ENCODE results near the gene CA10.

Gene CA10

DNA sequence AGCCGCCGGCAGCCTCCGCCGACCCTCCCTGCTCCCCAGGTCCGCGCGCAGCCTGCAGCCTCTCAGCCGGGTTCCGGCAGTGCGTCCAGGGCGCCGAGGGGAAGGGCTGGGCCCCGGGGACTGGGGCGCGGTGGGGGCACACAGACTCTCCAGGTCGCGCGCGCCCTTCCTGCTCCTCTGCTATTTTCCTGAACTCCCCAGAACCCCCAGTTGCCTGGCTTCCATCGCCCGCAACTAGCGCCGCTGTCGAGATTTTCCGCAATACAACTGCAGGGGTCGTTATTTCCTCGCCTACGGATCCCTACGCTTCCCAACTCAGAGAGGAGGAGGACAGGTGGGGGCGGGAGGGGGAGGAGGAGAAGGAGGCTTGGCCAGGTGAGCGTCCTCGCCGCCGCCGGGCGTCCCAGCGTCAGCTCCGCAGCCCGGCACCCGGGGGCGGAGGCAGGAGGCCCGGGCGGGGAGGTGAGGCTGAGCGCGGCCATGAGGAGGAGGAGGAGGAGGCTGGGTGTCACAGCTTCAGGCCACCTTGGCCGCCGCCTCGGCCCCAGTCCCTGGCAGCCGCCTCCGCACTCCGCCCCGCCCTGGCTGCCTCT is at the start of gene CA10:
TSS of gene CA10 (minus strand) at position 265 of the 593 bp plus-strand sequence.
- DNase-seq = no peak

DNA sequence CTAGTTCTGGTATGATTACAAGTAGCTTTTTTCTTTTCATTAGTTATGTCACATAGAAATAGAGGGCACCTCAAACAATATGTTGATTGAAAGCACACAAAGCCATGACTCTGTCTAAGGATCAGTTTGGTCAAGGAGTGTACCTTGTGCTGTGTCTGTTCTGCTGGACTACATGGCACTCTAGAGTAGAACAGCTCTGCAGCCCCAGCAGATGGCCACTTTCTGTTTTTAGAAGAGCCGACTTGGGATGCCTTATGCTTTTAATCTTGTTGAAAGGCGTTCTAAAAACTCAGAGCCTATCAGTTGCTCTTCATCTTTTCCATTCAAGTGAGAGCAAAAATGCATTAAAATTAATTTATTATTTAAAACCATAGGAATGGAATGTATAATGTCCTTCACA is 49.3 kb upstream of the CA10 start:
- no peak for DNase-seq

DNA sequence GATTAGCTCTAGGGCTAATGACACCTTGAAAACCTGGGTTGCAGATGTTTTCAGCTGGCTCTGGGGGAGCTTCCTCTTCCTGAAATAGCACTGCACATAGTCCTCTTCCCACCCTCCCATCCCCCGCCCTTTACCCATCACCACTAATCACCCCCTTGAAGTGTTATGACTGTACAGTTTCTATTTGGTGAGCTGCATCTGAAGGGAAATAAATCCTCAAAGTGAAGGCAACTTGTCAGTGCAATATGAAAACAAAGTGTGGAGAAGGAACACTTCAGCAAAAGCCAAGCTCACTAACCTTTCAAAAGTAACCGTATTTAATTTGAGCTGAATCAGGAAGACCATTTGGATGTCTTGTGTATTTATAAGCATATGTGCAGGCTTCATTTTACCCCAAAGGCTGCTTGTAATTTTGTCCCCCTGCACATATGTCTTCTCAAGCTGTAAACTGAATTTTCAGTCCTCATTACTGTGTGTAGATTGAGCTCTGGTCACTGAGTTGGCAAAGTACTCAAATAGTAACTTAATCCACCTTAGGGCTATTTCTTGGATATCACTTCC is 44.1 kb upstream of the CA10 start:
- DNase-seq = no peak

DNA sequence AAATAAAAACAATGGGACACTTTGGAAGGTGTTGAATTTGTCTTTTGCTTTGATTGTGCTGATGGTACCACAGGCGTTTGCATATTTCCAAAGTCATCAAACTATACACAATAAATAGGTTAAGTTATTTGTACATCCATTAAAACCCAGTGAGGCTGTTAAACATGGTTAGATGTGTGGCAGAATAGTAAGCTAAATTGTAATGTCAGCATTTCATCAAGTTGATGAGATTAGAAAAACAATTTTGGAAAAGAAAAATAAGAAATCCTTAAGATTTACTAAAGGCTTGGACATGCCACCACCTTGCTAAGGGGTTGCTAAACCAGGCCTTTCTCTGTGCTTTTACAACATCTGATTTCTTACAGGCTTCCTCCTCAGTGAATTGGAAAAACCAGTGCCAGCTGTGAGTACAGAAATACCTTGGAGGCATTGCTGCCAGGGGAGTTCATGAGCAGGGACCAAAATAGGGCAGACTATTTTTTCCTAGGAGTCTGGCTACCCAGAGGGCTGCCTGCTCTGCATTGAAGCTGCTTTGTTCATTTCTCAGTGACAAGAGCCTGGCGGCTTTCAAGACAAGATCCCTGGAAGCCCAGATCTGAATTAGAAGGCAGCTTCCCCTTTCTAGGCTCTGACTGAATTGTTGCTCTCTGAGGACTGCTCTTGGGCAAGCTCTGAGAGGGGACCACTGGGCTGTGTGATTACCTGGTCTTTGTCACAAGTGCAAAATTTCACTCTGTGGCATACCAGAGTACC is 43.4 kb upstream of the CA10 start:
- no peak for DNase-seq

DNA sequence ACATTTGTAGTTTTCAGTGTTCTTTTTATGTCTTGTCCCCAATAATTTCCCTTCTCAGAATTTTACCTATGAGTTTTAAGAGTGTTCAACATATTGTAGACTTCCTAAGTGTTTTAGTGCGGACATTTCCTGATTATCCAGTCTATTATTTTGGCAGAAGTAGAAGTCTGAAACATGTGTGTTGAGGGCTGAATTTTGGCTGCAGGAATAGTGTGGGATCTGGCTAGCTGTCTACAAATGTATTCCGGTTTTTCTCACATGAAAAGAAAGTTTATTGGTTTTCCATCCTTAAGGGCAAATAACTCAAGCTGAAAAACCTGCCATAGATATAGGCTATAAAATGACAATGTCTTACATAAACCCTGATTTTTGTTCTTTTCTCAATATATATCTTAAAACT is 33.0 kb upstream of the CA10 start:
- no peak for DNase-seq

DNA sequence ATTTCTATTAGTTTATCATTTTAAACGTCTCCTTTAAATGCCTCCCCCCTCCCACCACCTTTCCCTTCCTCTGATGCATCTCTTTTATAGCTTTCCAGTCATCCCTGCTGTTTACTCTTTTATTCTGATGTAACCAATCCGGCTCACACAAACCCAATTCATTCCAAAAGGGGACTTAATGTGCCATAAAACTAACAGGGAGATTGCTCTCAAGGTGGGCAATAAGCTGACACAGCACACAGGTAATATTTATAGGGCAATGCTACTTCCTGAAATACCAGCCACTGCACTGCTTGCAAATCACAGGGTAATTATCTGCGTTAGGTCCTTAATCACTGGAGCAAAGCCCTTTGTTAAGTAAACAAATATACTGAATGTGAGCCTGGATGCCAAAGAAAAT is 23.3 kb upstream of the CA10 start:
- no peak for DNase-seq

DNA sequence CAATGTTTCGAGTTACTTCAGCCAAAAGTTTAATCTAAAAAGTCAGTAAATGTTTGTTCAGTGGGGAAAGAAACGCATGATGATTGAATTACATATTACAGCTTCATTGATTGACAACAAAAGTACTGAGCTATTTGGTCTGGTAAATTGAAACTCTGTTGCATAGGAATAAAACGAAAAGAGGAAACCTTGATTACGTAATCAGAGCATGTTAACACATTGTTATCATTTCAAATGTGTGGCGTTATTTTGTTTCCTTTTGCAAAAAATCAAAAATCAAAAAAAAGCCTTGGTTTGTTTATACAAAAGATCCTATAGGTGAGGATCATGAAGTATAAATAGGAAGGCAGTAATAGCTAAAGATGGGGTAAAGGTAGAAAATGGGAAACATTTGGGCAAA is 19.5 kb upstream of the CA10 start:
- no peak for DNase-seq

DNA sequence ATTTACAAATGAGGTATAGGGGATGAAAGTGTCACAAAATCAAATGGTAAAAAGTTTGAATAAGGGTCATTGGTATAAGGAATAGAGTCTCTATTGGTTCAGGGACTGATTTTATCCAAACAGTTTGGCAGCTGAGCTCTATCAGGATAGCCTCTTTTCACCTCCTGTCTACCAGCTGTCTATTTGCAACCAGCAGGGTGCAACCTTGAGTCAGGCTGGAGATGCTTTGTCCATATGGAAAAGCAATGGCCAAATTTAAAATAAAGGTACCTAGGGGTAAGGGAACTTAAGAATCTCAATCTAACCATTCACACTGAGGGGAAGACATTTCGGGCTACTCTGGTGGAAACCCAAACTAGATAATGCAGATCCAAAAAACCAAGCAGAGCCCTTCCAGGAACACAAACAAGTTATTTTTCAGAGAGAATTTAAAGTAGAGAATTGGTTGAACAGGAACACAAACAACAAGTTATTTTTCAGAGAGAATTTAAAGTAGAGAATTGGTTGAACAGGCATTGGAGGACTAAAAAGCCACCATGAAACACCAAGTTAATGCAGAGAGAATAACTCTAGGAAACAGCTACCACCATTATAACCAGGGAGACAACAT is 12.6 kb upstream of the CA10 start:
- no peak for DNase-seq

DNA sequence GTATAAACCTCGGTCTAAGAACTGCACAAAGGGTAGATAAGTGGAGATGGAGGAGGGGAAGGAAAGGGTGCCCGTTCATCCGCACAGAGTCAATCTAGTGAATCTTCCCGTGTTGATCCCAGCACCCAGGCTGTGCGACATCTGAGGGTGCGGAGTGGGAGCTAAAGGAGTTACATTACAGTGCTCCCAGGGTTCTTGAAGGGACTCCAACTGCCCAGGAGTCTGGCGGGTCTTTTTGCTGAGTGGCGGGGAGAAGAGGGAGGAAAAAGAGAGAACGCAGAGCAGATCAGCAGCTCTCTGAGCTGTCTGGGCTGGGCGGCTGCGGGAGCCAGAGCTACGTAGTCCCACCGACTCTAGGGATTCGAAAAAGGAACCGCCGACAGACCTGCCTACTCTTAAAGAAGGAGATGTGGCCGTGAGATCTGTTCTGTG is 1.6 kb upstream of the CA10 start:
- DNase-seq = no peak

DNA sequence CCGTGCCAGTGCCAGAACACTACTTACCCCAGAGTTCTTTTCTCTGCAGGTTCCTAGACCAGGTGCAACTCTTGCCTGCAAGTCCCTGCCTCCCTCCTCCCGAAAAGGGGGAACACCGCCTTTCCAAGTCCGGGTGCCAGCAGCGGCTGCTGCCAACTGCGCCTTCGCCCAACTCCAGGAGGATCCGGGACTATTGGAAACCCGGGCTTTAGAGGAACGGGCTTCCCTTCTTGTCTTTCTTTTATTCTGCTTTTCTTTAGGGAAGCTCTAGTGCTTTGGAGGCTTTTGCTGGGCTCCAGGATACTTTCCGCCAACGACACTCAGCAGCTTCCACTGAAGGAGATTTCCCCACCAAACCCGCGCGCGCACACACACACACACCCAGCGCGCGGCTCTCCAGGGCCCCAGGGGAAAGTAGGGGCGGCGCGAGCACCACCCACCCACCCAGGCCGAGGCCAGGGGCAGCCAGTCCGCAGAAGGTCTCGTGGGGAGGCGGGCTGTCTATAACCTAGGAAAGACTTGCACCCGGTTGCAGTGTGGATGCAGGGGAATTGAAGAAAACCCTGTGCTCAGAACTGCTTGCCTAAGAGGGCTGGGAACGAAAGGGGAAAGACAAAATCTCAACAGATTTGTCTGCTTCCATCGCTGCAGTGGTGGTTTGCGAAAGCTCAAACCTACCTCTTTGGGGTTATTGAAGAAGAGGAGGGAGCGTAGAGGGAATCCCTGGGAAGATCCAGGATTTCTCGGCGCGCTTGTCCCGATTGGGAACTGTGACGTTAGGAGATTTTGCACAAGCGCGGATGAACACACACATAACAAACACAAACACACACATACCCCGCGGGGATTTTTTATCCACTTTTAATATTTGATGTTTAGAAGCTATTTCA is 977 bp upstream of the CA10 start:
- DNase-seq = no peak

DNA sequence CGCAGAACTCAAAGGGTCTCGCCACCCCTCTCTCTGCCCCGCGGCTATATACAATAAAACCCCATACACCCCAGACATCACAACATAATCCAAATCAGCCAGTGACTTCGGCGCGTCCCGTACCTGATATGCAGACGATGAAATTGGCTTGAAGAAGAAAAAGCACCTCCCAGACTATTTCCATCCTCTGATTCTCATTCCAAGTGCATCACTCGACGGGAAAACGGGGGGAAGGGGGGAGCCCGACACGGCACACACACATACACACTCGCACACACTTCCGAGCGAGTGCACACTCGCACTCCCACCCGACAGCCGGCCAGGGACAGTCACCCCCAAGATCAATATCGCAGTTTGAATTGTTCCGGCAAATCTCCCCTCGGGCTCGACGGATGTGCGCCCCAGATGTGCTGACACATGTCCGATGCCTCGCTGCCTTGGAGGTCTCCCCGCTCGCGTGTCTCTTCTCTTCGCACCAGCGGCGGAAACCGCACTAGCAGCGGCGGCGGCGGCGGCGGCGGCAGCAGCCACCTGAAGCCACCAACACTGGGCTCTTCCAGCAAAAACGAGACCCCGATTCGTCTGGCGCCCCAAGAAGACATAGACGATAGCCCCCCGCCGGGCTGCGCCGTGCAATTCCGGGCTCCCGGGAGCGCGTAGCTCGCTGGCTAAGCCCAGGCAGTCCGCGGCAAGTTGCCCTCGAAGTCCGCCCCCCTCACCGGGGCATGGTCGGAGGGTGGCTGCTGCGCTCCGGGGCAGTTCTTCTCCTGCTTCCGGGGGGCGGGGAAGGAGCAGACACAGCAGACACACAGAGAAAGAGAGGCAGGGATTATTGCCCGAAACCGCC is 688 bp downstream of the CA10 start:
- DNase-seq = no peak

DNA sequence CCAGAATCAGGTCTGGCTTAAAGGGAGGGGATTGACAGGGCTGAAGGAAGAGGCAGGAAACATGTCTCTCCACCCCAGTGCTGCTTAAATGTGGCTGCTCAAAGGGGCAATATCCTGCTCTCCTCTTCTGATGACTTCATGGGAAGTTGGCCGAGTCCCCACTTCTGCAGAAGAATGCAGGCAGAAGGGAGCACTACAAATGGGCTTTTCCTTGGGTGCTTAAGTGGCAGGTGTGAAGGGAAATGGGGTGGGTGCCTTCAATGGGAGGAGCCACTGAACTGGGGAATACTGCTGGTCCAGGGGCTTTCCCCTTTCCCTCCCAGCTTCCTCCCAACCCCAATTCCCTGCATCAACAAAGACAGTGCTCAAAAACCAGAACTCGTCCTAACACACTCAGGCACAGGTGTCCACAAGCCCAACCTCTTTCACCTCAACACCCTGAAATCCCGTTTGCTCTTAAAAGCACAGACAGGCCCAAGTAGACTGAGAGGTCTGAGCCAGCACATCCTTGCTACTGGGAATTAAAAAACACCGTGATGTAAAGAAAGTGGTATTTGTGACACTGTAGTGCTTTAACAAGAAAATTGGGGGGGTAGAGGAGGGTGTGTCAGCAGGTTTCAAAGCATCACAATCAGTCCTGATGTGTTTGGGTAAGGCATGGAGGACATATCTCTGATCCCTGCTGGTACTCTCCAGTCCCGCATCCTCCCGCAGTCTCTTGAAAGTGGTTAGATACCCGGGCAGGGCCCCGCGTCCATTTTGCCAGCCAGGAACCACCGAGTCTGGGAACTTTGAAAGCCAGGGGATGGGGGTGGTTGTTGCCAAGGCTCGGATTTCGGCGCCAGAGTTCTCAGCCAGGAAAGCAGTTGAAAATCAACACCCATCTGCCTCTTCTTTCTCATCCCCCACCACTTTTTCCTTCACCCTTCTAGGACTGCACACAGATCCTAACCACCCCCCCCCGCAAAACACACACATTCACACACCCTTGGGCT is 1.6 kb downstream of the CA10 start:
- DNase-seq = no peak

DNA sequence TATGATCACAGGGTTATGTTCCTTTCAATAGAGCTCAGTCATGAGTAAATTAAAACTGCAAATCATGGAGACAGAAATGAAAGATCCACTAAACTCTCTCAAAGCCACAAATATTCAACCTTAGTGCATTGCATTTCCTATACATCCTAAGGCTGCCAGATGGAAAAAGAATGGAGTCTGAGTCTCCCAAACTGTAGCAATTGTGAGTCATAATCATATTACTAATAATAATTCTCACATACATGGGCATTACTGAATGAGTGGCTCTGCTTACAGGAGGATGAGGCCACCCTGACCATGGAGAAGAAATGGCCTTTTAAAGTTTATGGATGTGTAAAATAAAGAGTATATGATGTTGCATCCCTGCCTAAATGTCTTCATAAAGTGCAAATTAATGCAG is 3.2 kb downstream of the CA10 start:
- DNase-seq = no peak

DNA sequence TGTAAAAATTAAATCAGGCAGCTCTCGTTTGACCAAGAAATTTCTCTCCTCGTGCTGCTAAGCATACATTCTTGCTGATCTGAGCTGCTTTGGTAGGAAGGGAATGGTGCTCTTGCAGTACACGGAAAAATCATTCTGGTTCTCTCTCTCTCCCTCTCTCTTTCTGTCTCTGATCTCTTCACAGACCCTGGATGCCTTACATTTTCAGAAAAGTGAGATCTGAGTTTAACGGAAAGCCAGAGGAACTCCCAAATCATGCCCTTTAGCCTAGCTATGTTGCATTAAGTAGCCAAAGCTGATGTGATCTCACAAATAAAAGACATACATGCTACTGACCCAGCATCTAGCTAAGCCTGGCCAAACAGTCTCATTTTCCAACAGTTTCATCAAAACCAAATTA is 4.0 kb downstream of the CA10 start:
- no peak for DNase-seq

DNA sequence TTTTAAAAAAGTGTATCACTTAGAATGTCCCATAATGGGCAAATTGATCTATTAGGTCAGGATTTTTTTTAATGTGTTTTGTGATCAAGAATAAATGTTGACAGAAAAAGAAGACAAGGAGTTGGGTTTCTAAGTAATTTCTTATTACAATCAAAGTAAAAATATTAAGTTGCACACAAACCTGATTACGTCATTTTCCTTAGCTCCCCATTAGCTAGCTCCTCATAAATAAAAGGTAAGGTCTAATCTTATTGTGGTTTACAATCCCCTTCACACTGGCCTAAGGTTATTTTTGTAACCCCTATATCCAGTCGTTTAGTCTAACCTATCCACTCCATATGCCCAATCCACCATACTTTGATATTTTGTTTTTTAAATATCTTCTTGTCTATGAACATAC is 7.6 kb downstream of the CA10 start:
- DNase-seq = no peak

DNA sequence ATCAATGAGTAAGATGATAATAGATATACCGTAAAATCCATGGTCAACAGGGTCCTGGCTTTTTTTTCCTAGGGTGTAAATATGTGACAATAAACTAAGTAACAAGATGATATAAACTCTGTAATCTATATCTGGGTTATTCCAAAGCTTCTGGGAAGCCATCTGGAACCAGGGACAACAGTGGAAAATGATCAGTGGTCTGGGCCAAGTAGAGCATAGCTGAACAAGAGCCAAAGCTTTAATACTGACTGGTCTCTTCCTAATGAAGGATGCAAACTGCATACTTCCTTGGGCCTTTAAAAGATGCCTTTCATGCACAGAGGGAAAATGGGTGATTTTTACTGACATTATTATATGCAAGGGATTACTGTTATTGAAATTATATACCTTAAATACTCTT is 8.9 kb downstream of the CA10 start:
- DNase-seq = no peak

DNA sequence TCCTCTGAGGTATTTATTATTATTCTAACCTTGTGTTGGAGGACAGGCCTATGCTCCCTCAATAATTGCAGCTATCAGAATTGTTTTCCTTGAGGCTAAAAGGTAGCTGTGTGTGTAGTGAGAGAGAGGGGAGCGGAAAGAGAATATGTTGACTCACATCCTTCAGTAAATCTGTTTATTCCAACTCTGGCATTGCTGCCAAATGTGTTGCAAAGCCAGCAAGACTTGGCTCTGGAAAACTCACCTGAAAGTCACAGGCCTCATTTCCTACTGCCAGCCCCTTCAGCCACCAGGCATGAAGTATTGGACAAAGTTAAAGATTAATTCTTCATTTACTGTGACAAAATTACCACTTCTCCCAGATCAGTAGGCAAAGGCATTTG is 9.6 kb downstream of the CA10 start:
- no peak for DNase-seq

DNA sequence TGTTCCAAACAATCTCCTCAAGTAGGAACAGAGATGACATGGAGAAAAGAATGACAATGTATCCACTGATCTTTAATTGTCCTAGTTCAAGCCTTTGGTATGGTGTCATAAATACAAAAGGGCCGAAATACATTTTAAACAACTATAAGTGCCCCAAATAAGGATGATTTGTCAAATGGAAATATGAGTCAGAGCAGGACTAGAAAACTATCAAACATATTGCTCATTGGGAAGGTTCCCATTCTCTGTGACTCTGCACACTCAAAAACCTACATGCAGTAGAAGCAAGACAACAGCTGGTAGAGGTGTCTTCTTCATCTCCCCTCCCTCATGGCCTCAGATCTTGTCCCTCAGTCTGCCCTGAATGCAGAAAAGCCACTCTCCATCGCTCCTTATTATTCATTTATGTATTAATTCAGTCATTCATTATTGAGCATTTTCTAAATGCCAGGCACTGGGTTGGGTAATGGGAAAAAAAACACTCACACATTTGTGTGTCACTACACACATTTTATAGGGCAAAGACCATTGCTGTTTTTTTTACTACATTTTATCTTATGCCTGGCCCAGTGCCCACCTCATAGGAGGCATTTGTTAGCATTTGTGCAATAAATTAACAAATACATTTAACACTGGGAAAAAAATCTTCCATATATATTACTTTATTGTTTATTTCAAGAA is 10.1 kb downstream of the CA10 start:
- DNase-seq = no peak

DNA sequence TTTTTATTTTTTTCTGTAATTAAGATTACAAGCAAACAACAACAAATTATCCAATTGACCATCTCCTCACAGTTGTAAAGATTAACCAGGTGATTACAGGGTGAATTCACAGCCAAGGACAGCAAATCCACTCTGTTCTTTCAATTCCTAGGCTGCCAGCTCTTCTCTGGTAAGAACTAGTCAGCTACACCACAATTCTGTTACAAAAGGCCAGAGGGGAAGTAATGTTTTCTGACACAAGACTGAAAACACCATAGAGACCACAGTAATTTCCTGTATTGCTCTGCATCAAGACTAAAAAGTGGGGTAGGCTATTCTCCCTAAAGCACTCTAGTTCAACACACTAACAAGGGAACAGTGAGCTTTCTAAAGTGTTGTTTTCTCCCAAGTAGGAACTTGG is 10.6 kb downstream of the CA10 start:
- no peak for DNase-seq

DNA sequence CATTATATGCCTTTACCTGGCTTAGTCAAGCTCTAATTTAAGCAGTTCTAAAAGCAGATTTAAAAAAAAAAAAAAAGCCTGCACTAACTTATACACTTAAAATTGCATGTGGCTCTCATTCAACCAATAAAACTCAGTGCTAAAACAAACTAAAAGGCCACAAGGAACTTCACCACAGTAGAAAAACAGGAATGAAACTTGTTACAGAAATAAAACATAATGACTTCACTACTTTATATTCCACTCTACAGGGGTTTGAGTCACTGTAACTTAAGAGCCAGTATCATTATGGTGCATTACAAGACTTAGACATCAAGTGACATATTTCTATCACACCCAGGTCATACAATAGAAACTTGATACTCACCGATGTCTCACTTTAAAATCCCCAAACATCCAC is 11.1 kb downstream of the CA10 start:
- DNase-seq = no peak

Data from CD4-positive, alpha-beta T cell treated with Interleukin-4 for 1 hour (primary cell).